NCI-H1694 treated with DMSO at 0.1 percent for 48 hours (cell line): ENCODE measurements around the gene RTL1.

ENCODE experiments used
- DNase-seq: peaks from one replicate; lab custom pipeline; 2025; lab: John Stamatoyannopoulos, UW

The RTL1 gene

DNA sequence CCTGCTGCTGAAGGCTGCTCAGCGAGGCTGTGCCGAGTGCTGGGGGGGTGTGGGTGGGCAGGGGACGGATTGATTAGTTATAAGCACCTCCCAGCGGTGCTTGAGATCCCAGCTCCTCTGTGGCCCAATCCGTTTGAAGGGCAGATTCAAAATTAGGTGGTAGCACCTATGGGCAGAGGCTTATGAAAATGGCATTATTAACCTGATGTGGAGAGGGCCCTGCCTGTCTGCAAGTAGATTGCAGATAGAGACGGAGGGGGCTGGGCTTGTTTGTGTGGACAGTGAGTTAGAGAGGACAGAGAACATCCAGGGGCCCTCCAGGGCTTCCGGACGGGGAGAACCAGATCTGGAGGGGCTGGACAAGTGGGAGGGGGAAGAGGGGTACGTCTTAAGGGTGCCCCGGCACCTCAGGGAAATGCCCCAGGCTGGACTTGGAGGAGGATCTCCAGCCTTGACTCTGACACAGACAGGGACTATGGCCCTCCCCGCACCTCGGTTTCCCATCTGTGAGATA lies at the start of gene RTL1:
Gene RTL1 (minus strand): TSS at position 51 of the 514 bp plus-strand sequence. CDS start 18,934 bp downstream, outside the sequence.
- no peak for DNase-seq

DNA sequence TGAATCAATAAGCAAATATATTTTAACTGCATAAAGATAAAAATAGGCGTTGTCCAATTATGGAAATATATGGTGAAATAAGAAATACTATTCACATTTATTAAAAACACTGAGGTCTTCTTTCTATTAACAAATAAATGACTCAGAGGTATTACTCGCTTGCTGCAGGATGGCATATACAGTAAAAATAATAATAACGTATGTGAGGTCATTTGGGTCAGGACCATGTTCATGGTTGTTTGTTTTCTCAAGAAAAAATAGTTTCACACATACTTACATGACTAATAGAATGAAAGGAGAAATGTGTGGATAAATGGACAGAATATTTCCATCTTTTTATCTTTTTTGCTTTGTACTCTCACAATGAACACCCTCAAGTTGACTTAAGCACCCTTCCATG lies 46.5 kb upstream of the RTL1 start:
- no peak for DNase-seq

- no peak for DNase-seq
These were observed 40.5 kb upstream of the RTL1 start for GRCh38 chr14:100944052-100944451.

DNA sequence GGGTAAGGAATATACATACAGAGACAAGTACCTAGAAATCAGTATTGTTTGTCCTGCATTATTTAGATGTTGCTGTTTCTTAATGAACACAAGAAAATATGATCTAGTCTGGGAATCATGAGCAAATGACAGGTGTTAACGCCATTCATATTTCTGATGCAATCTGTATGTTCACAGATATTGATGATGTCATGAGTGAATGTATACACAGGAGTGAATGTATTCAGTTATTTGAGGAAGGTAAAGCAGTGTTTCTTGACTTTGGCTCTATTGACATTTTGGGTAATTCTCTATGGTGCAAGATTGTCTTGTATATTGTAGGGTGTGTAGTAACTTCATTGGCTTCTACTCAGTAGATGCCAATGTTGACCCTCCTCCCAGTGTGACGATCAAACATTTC lies 26.7 kb upstream of the RTL1 start:
- DNase-seq = no peak

DNA sequence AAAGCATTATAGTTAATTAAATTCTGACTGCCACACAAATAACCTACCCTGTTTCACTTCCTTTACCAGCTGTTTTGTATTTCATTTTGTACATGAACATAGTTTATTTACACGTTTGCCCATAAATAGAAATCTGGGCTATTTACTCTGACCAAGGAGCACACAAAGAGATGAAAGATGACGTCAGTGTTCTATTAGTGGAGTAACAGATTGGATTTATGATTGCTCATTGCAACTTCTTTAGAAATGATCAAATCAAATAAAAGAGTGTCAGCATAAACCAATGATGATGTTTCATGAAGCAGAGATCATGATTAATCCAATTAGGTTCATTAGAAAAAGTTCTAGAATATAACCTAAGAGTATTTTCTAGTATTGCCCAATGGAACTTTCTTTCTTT lies 12.0 kb upstream of the RTL1 start:
- DNase-seq = no peak

DNA sequence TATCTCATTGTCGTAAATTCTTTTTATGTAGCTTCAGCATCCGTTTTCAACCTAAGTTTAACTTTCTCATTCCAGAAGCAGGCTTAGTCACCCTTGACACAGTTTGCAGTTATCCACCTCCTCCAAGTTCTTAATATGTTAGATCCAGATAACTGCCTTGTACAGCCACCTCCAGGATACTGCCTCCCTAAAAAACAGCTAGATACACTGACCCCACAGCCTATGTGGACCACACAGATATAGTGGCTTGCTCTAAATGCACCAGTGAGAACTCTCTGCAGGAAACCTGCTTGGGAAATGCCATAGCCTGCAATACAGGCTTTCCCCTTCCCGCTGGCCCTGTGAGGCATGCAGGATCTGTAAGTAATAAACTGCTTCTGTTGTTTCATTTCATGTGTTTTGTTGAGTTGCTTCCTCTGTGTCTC lies 11.1 kb upstream of the RTL1 start:
- DNase-seq = no peak

DNA sequence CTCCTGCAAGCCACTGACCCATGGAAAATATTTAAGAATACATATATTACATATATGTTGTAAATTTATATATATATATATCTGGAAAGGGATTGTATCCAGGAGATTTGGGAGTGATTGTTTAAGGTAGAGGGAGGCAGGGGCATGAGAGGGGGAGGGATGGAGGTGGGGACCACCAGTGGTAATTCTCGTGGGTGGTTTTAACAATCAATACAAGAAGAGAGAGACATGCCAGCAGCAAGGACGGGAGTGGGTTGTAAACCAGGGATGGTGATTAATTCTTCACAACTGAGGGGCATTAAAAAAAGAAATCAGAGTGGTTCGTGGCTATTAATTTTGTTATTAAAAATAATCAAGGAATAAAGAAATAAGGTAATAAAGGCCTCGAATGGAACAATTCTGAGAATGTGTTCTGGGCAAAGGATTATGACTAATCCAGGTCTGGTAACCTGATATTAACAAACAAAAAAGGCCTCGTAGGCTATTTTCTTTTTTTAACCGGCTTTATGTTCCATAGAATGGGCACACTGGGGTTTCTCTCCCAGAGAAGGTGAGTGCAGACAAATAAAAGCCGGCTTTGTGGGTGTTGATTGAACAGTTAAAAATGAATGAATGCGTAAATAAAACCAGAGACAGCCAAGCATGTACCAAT lies 8.3 kb upstream of the RTL1 start:
- DNase-seq = no peak

- no peak for DNase-seq
These were observed 7.6 kb upstream of the RTL1 start for GRCh38 chr14:100910888-100911664.

DNA sequence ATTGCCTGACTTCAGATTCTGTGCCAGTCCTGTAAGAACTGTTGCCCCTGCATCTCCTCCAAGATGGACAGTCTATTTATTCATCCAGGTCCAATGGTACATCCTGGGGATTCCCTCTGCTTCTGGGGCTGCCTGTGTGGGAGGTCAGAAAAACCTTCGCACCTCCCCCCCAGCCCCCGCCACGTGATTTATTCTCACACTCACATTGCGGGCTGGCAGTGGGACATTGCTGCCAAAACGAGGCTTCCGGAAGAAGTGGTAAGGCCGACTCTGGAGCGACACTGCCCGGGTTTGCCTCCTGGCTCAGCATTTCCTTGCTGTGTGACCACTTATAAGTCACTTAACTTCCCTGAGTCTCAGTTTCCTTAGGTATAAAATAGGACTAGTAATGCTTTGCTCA lies 5.9 kb upstream of the RTL1 start:
- DNase-seq = no peak

- no peak for DNase-seq
These were observed 3.7 kb upstream of the RTL1 start for GRCh38 chr14:100907240-100907639.

DNA sequence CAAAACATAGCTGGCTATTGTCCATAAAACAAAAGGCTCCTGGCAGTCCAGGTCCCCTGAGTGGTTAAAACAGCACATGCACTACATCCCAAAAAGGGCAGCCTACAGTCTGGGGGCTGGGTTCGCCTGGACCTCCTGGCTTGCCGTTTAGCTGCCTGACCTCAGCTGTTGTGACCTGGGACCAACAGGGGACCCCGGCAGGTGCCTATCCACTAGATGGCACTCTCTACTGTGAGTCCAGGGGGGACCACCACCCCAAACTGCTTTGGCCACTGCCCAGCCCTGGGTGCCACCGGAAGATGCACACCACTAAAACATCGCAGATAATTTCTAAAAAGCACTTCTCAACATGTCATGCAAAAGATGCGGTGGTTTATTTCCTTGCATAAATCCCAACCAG lies 2.9 kb upstream of the RTL1 start:
- DNase-seq = no peak

- DNase-seq = no peak
These were observed 1.6 kb upstream of the RTL1 start for GRCh38 chr14:100905166-100905565.

DNA sequence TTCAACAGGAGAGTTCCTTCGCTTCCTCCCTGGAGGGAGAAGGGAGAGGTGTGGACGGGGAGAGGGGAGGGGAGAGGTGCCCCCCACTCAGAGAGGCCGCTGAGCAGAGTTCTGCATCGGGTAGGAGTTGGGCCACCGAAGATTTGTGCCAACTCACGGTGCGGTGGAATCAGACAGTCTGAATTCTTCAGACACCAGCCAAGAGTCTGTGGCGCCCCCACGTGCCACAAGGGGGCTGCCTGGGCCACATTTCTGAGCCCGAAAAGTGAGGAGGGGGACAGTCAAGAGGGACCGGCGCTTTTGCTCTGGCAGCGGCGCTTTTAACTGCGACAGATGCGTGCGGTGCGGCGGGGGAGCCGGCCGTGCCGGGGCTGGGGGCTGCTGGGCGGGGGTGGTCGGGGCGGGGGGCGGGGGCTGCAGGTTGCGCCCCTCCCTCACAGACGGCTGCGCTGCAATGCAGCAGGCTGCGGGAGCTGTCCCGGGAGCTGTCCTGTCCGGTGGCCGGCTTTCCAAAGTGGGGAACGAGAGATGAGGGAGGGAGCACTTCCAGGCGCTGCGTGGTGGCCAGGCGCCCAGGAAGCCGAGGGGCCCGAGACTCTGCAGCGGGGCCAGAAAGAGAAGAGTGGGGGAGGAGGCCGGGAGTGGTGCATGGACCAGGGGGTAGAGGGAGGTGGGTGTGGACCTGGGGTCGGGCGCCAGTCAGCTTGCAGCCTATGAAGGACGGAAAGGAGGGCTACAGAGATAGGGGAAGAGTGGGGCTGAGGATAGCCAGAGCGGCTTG lies 975 bp upstream of the RTL1 start:
- DNase-seq = peak; percentile 65

DNA sequence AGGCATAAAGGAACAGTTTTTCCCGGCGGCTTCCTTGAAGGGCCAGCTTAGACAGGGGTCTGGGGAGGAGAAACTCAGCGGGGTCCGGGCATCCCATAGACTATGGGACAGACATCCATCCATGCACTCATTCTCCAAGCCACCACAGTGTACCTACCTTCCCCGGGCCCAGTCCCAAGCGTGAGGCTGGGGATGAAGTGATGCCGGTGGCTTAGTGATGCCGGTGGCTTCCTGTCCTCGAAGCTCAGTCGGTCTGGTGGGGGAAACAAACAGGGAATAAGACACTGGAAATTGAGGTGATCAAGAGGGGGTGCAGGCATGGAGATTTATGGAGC lies 421 bp downstream of the RTL1 start:
- DNase-seq = no peak

- DNase-seq = peak; percentile 52
These were observed 1.0 kb downstream of the RTL1 start for GRCh38 chr14:100902295-100903133.

DNA sequence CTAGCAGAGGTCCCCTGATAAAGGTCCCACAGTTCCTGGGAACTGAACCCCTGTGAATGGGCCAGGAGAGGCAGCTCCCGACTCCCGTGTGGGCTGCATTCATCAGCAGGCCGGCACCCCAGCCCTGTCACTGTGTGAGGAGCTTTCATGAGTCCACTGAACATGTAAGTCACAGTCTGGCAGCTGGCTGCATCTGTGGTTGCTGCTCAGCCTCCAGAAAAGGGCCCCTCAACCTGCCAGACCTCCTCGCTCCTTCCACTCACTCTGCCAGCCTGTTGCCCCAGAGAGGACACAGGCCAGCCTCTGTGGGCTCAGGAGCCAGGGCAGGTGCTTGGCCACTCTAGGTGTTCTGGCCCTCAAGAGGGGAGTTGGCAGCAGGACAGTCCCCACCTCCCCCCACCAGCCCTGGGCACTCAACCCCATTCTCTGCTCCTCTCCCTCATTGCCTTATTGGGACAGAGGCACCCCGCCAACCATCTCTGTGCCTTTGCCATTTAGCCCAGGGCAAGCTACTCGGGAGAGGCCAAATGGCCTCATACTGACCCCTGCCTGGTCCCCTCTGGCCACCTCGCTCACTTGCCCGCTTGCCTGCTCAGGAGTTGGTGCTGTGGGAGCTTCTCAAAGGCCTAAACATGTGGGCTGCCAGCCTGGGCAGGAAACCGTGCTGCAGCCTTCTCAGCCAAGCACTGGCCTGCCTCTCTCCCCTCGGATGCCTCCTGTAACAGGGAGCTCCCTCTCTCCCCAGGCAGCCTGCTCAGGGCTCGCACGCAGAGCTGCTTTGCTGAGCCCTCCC lies 1.9 kb downstream of the RTL1 start:
- DNase-seq = no peak

GRCh38 chr14:100900837-100901390 lies 2.6 kb downstream of the RTL1 start:
- peak; percentile 86 for DNase-seq

DNA sequence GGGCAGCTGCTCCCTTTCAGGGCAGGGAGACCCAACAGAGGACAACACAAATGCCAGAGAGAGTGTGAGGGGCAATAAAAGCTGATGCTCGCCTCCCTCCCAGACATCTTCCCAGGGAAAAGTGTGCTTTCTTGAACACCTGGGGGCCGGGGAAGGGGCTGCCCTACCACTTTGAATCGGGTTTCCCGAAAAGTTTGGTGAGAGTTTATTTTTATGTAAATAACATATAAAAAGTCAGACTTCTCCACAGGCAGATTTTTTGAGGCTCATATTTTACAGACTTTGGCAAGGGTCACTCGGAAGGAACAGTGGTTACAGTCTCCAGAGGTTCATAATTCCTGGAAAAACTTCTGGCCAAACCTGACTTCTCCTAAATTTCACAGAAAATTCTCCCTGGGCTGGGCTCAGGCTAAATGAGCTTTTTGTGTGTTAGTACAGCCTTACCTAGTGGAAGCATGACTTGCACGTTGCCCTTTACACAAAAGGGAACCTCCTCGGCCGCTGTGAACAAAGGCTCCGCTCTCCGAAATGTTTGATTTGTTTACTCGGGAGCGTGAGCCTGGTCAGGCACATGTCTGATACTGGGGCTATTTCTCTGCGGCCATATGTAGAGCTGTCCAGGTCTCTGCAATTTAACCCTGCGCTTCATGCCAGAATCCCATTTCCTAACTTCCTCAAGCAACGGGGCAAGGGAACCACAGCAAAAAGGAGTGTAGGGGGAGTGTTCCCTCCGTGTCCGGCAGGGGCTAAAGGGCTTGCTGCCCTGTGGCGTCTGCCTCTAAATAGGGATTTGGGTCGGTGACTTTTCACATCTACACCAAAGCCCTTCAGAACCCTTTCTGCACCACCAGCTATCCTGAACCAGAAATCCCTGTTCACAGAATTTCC lies 3.4 kb downstream of the RTL1 start:
- DNase-seq = no peak
